ENCODE measurements around the gene HAUS7. TPM values are rescaled to one million over a fixed set of nuclear protein-coding genes. Genes with fewer than 3 reads are reported as not detected.

The HAUS7 gene
- total and polyA plus RNA-seq, 8 donors = 1.8 to 75.3 (median 14.7) TPM

GRCh38 chrX:153474718-153475117 lies 4.3 kb upstream of the HAUS7 start:
- TF ChIP-seq EP300 (IDR thresholded peaks at IDR 0.05) = no peak
- peak in 1 of 3 donors; percentile 38 for TF ChIP-seq POLR2AphosphoS5 (IDR thresholded peaks at IDR 0.05)
- Histone ChIP-seq H3K9me3 (no peaks in the 10 kb centered on the region), H3K27me3 (peaks cover 0 to 5% (median 4%) of the 10 kb centered on the region in 3 donors), H3K4me1 (peaks cover 0 to 18% (median 11%) of the 10 kb centered on the region in 4 donors), H3K4me3 (peak overlapping the region; percentile 29 to 37 (median 32)), H3K27ac (peak overlapping the region in 1 of 5 donors; percentile 51), H3K36me3 (no peaks in the 10 kb centered on the region)
- DNase-seq = peak; percentile 43 to 86
- WGBS, 5 donors = 1 to 31% (median 13%) methylated on average over 8 to 54 of the region's 59 CpGs; no CpG with 5 or more reads in 2 of the 5 donors
- intact Hi-C loops (cut with DNase I; ENCODE audit: low total_unique reads) = no loop called here

- Histone ChIP-seq H3K9me3 (no peaks in the 10 kb centered on the region), H3K27ac (no peak overlapping the region), H3K36me3 (no peaks in the 10 kb centered on the region), H3K4me3 (peak overlapping the region in 3 of 4 donors; percentile 29 to 32 (median 32)), H3K4me1 (peaks cover 0 to 23% (median 16%) of the 10 kb centered on the region in 4 donors), H3K27me3 (peaks cover 0 to 5% (median 4%) of the 10 kb centered on the region in 3 donors)
- intact Hi-C loops (cut with DNase I; ENCODE audit: low total_unique reads) = no loop called here
- no peak for DNase-seq
- no peak for TF ChIP-seq CTCF (IDR thresholded peaks at IDR 0.05)
- TF ChIP-seq POLR2A (IDR thresholded peaks at IDR 0.05) = no peak
- no peak for TF ChIP-seq EP300 (IDR thresholded peaks at IDR 0.05)
- WGBS, 5 donors = 76 to 98% (median 82%) methylated on average over 5 to 10 of the region's 10 CpGs; no CpG with 5 or more reads in 1 of the 5 donors
Observed at GRCh38 chrX:153474266-153474665, 3.9 kb upstream of the HAUS7 start.

- TF ChIP-seq CTCF (IDR thresholded peaks at IDR 0.05) = no peak
- no peak for TF ChIP-seq POLR2A (IDR thresholded peaks at IDR 0.05)
- no peak for TF ChIP-seq EP300 (IDR thresholded peaks at IDR 0.05)
- Histone ChIP-seq H3K4me3 (no peak overlapping the region), H3K27ac (no peak overlapping the region), H3K4me1 (peaks cover 0 to 32% (median 21%) of the 10 kb centered on the region in 4 donors), H3K36me3 (peaks cover 0 to 5% (median 2%) of the 10 kb centered on the region in 4 donors), H3K9me3 (no peaks in the 10 kb centered on the region), H3K27me3 (peaks cover 0 to 4% (median 4%) of the 10 kb centered on the region in 3 donors)
- 80 to 97% (median 91%) methylated on average over 4 to 10 of the region's 10 CpGs for WGBS, 5 donors
- intact Hi-C loops (cut with DNase I; ENCODE audit: low total_unique reads) = no loop called here
- no peak for DNase-seq
Observed at GRCh38 chrX:153473126-153473525, 2.8 kb upstream of the HAUS7 start.

GRCh38 chrX:153471663-153472280 lies 1.4 kb upstream of the HAUS7 start:
- H3K27ac ChIP-seq = peak overlapping the region in 2 of 5 donors; percentile 69 to 82
- peaks cover 0 to under 1% (median 0%) of the 10 kb centered on the region in 3 donors for H3K27me3 ChIP-seq
- intact Hi-C loops (cut with DNase I; ENCODE audit: low total_unique reads) = no loop called here
- H3K4me1 ChIP-seq = peaks cover 0 to 32% (median 18%) of the 10 kb centered on the region in 4 donors
- H3K9me3 ChIP-seq = no peaks in the 10 kb centered on the region
- no peak overlapping the region for H3K4me3 ChIP-seq
- TF ChIP-seq EP300 (IDR thresholded peaks at IDR 0.05) (no peak), POLR2A (IDR thresholded peaks at IDR 0.05) (no peak), CTCF (IDR thresholded peaks at IDR 0.05) (no peak), POLR2AphosphoS5 (IDR thresholded peaks at IDR 0.05) (no peak)
- H3K36me3 ChIP-seq = peaks cover 0 to 10% (median 3%) of the 10 kb centered on the region in 4 donors
- DNase-seq = no peak
- 61 to 71% (median 66%) methylated on average over 5 to 11 of the region's 11 CpGs for WGBS, 5 donors

Data from stomach (tissue), 9 donors.